ENCODE results near the gene ALMS1.
A peak's percentile ranks its signal among the peaks of the same experiment; 100 is the strongest.
"Not testable (repeated sequence)": the region's sequence is repeated elsewhere in the genome, so short reads cannot be mapped to it uniquely, and the experiment has no call there.

The ALMS1 gene, protein sequence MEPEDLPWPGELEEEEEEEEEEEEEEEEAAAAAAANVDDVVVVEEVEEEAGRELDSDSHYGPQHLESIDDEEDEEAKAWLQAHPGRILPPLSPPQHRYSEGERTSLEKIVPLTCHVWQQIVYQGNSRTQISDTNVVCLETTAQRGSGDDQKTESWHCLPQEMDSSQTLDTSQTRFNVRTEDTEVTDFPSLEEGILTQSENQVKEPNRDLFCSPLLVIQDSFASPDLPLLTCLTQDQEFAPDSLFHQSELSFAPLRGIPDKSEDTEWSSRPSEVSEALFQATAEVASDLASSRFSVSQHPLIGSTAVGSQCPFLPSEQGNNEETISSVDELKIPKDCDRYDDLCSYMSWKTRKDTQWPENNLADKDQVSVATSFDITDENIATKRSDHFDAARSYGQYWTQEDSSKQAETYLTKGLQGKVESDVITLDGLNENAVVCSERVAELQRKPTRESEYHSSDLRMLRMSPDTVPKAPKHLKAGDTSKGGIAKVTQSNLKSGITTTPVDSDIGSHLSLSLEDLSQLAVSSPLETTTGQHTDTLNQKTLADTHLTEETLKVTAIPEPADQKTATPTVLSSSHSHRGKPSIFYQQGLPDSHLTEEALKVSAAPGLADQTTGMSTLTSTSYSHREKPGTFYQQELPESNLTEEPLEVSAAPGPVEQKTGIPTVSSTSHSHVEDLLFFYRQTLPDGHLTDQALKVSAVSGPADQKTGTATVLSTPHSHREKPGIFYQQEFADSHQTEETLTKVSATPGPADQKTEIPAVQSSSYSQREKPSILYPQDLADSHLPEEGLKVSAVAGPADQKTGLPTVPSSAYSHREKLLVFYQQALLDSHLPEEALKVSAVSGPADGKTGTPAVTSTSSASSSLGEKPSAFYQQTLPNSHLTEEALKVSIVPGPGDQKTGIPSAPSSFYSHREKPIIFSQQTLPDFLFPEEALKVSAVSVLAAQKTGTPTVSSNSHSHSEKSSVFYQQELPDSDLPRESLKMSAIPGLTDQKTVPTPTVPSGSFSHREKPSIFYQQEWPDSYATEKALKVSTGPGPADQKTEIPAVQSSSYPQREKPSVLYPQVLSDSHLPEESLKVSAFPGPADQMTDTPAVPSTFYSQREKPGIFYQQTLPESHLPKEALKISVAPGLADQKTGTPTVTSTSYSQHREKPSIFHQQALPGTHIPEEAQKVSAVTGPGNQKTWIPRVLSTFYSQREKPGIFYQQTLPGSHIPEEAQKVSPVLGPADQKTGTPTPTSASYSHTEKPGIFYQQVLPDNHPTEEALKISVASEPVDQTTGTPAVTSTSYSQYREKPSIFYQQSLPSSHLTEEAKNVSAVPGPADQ (N-terminal part only)

DNA sequence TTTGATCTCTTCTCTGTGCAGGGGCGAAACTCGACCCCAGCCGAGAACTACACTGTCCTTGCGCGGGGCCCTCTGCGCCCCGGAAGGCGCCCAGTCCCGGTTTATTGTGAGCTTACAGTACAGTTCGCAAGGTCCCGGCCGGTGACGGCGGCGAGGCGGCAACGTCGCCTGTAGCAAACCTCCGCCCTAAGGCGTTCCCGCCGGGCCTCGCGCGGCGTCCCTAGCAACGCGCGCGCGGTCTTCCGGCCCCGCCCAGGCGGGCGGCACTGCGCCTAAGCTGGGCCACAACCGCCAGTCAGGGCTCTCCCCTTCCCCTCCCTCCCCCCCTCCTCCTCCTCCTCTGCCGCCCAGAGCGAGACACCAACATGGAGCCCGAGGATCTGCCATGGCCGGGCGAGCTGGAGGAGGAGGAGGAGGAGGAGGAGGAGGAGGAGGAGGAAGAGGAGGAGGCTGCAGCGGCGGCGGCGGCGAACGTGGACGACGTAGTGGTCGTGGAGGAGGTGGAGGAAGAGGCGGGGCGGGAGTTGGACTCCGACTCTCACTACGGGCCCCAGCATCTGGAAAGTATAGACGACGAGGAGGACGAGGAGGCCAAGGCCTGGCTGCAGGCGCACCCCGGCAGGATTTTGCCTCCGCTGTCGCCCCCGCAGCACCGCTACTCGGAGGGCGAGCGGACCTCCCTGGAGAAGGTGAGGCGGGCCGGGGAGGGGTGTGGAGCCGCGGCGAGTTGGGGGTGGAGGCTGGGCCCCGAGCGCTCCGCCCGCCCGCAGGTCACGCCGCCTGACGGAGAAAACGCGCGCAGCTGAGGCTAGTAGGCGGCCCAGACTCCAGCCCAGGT lies at the start of gene ALMS1:
ALMS1 (plus strand) TSS at position 333 of the 838 bp plus-strand sequence; CDS start at position 366, 33 bp downstream.
- no peaks in the 10 kb centered on the region for H3K36me3 Mint-ChIP-seq
- peak within 1 kb of the TSS; percentile 92 for H3K27ac Mint-ChIP-seq
- H3K27me3 Mint-ChIP-seq, result no peaks in the 10 kb centered on the region
- H3K9me3 Mint-ChIP-seq (ENCODE audit: low read depth), result no peaks in the 10 kb centered on the region
- peak within 1 kb of the TSS; percentile 94 for H3K4me3 Mint-ChIP-seq
- peaks cover 34% of the 10 kb centered on the region for H3K4me1 Mint-ChIP-seq (ENCODE audit: low read depth)

DNA sequence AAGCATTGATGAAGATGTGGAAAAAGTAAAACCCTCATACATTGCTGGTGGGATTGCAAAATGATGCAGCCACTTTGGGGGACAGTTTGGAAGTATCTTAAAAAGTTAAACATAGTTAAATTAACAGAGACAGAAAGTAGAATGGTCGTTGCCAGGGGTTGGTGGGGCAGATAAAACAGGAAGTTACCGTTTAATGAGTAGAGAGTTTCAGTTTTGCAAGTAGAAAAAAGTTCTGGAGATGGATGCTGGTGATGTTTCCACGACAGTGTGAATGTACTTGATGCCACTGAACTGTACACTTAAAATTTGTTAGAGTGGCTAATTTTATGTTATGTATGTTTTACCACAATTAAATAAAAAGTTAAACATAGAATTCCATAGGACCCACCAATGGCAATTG lies 47.8 kb upstream of the ALMS1 start:
- Mint-ChIP-seq H3K4me1 (ENCODE audit: low read depth) (no peaks in the 10 kb centered on the region), H3K36me3 (peaks cover 2% of the 10 kb centered on the region), H3K27me3 (no peaks in the 10 kb centered on the region), H3K27ac (no peak overlapping the region), H3K9me3 (ENCODE audit: low read depth) (peaks cover 10% of the 10 kb centered on the region), H3K4me3 (no peak overlapping the region)

DNA sequence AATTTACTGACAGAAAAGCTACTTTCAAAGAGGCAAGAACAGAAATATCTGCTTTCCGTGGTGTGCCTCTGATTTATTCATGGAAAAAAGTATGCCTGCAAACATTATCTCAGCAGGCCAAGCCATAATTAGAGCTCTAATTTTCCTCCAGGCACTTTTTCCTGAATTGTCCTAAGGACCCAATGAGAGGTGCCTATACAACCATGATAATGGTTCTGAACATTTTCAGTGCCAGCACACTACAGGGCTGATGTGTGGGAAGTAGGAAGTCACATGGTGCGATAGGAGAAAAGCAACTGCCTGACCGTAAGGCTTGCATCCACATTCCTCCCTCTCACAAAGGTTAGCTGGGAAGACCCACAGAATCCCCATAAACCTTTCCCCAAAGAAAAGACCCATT lies 46.4 kb upstream of the ALMS1 start:
- H3K27me3 Mint-ChIP-seq, result no peaks in the 10 kb centered on the region
- peaks cover 2% of the 10 kb centered on the region for H3K36me3 Mint-ChIP-seq
- peaks cover 5% of the 10 kb centered on the region for H3K9me3 Mint-ChIP-seq (ENCODE audit: low read depth)
- no peak overlapping the region for H3K27ac Mint-ChIP-seq
- no peaks in the 10 kb centered on the region for H3K4me1 Mint-ChIP-seq (ENCODE audit: low read depth)
- no peak overlapping the region for H3K4me3 Mint-ChIP-seq

DNA sequence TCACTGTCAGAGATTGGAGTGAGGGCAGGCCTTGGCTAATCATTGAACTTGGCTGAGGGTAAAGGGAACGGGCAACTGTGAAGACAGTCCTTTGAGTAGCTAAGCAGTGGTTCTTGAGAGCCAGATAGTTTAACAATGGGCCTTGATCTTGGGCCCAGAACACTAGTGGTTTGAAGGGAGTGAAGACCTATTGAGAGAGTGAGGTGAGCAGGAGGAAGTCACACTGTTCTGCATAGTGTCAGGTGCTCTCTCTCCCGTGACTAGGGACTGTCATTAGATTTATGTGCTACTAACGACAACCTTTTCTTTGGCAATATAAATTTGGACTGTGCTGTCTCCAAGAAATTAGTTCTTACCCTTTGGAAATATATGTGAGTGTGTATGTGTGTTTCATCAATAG lies 44.6 kb upstream of the ALMS1 start:
- no peak overlapping the region for H3K4me3 Mint-ChIP-seq
- no peaks in the 10 kb centered on the region for H3K9me3 Mint-ChIP-seq (ENCODE audit: low read depth)
- no peaks in the 10 kb centered on the region for H3K36me3 Mint-ChIP-seq
- H3K27me3 Mint-ChIP-seq, result no peaks in the 10 kb centered on the region
- H3K4me1 Mint-ChIP-seq (ENCODE audit: low read depth), result no peaks in the 10 kb centered on the region
- H3K27ac Mint-ChIP-seq, result no peak overlapping the region

DNA sequence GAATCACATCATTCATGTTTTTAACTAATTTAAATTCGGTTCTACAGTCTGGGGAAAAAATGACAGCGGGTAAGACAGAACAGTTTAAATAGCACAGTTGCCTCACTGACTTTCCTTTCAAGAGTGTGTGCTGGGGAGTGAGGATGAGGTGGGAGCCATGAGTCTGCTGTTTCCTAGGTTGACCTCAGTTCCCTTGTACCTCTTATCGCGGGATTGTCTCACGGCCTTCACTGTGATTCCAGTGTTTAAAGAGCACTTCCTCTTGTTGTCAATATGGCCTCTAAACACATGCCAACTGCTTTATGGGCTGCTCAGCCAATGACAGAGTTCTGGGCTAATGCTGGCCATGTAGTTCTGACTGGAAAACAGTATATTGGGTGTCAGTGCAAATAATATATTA lies 41.6 kb upstream of the ALMS1 start:
- Mint-ChIP-seq H3K4me1 (ENCODE audit: low read depth) (no peaks in the 10 kb centered on the region), H3K4me3 (no peak overlapping the region), H3K36me3 (no peaks in the 10 kb centered on the region), H3K27me3 (peaks cover 1% of the 10 kb centered on the region), H3K27ac (no peak overlapping the region), H3K9me3 (ENCODE audit: low read depth) (no peaks in the 10 kb centered on the region)

DNA sequence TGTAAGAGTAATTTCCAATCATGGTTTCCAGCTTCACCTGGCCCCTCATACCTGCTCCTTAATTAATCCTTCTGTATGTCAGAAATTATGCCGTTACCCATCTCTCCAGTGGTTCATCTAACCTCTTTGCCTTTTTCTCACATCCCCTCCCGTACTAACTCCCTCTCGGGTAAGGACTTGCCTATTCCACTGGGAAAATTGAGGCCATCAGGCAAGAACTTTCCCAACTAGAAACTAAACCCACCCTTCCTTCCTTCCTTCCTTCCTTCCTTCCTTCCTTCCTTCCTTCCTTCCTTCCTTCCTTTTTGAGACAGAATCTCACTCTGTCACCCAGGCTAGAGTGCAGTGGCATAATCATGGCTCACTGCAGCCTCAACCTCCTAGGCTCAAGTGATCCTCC lies 40.9 kb upstream of the ALMS1 start:
- not testable (repeated sequence) for H3K36me3 Mint-ChIP-seq; H3K9me3 Mint-ChIP-seq (ENCODE audit: low read depth); H3K27ac Mint-ChIP-seq; H3K4me1 Mint-ChIP-seq (ENCODE audit: low read depth); H3K4me3 Mint-ChIP-seq; H3K27me3 Mint-ChIP-seq

DNA sequence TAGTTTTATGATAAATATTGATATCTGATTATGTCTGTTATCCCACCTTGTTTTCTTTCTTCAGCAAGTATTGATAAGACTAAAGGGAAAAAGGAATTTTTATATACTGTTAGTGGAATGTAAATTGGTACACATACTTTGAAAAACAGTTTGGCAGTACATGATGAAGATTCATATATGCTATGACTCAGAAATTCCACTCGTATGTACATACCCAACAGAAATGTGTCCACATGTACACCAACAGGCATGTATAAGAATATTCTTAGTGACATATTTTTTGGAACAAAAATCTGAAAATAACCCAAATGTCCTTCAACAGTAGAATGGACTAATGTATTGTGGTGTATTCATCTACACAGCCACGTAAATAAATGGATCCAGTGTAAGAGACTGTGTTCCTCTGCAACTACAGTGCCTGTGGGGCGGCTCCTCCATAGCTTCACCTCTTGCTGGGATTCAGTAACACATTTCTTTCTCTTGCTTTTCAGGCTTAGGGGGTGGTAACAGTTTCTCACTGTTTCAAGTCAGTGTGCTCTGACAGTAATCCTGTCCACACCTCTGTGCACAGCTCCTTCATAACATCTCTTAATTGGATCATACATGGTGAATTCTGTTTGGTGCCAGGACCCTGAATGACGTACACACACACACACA lies 35.5 kb upstream of the ALMS1 start:
- Mint-ChIP-seq H3K9me3 (ENCODE audit: low read depth) (no peaks in the 10 kb centered on the region), H3K4me1 (ENCODE audit: low read depth) (no peaks in the 10 kb centered on the region), H3K4me3 (no peak overlapping the region), H3K27me3 (peaks cover 12% of the 10 kb centered on the region), H3K27ac (no peak overlapping the region), H3K36me3 (no peaks in the 10 kb centered on the region)

DNA sequence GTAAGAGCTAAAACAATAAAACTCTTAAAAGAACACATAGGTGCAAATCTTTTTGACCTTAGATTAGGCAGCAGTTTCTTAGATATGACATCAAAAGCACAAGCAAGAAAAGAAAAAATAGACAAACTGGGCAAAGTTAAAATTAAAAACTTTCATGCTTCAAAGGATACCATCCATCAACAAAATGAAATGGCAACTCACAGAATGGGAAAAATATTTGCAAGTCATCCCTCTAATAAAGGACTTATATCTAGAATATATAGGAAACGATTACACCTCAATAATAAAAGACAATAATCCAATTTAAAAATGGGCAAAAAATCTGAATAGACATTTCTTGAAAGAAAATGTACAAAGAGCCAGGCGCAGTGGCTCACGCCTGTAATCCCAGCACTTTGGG lies 29.5 kb upstream of the ALMS1 start:
- Mint-ChIP-seq H3K4me1 (ENCODE audit: low read depth) (no peaks in the 10 kb centered on the region), H3K9me3 (ENCODE audit: low read depth) (peaks cover 4% of the 10 kb centered on the region), H3K27ac (no peak overlapping the region), H3K27me3 (peaks cover 9% of the 10 kb centered on the region), H3K4me3 (no peak overlapping the region), H3K36me3 (no peaks in the 10 kb centered on the region)

DNA sequence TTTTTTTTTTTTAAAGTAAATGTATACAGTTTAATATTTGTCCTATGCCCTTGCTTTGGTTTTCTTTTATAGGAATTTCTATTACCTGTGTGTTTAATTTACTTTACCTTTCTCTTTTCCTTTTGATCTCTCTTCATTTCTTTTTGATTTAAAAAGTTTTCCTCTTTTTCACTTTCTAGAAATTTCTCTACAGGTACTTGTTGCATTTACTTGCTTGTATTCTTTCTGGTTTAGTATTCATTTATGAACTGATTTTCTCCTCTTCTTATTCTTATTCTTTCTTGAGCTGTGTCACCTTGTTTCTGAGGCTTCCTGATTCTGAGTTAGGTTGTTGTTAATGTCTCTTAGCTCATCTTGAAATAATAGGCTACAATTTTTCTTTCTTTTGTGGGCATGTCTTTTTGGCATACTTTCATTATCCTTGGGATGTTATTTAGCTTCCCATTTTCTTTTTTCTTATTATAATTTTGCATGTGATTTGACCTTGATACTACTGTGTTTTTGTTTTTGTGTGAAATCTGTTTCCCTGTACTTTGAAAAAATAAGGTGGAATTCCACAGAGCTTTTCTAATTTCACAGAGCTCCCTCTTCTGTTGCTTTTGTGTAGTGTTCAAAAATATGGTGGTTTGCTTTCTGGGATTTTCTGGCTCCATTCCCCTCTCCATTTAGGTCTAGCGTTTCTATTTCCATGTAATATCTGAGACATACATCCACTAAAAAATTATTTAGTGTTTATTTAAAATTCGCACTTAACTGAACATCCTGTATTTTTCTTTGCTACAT lies 25.5 kb upstream of the ALMS1 start:
- Mint-ChIP-seq H3K9me3 (ENCODE audit: low read depth) (peaks cover 4% of the 10 kb centered on the region), H3K36me3 (no peaks in the 10 kb centered on the region), H3K27ac (no peak overlapping the region), H3K4me3 (no peak overlapping the region), H3K4me1 (ENCODE audit: low read depth) (no peaks in the 10 kb centered on the region), H3K27me3 (peaks cover 5% of the 10 kb centered on the region)

DNA sequence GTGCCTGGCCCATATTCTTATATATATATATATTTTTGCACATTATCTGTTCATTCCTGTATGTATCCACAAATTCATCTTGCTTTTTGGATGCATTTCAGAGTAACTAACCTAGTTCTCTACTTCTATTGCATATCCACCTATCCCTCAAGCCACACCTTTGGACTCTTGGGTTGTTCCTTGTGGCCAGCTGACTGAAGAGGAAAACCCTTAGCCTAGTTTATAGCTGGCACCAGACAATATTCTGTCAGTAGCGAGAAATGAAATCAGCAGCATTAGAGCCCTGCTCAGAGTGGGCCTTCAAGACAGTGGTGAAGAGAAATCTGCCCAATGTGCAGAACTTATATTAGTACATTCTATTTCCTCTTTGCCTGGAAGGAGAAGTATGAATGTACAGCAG lies 19.6 kb upstream of the ALMS1 start:
- H3K9me3 Mint-ChIP-seq (ENCODE audit: low read depth), result no peaks in the 10 kb centered on the region
- peaks cover 6% of the 10 kb centered on the region for H3K27me3 Mint-ChIP-seq
- no peak overlapping the region for H3K4me3 Mint-ChIP-seq
- H3K4me1 Mint-ChIP-seq (ENCODE audit: low read depth), result no peaks in the 10 kb centered on the region
- peaks cover 4% of the 10 kb centered on the region for H3K36me3 Mint-ChIP-seq
- H3K27ac Mint-ChIP-seq, result no peak overlapping the region

DNA sequence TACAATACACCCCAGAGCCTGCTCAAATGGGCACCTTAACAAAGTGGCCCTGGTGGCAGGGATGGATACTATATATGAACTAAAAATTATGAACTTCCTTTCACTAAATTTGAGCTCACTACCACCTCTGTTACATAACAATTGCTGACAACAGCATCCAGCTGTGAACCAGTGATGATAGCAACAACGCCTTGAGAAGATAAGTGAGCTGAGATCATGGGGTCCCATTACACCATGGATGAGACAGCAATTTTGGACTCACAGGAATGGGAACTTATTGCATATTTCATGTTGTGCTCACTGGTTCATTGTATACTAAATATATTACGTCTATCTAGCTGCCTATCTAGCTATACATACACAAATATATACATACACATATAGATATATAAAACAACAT lies 16.9 kb upstream of the ALMS1 start:
- H3K27me3 Mint-ChIP-seq, result peaks cover 3% of the 10 kb centered on the region

DNA sequence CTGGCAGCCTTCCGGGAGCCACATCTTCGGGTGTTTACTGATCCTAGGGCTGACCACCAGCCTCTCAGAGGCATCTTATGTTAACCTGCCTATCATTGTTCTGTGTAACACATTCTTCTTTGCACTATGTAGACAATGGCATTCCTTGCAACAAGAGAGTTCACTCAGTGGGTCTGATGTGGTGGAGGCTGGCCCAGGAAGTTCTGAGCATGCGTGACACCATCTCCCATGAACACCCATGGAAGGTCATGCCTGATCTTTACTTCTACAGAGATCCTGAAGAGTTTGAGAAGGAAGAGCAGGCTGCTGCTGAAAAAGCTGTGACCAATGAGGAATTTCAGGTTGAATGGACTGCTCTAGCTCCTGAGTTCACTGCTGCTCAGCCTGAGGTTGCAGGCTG lies 15.3 kb upstream of the ALMS1 start:
- no peaks in the 10 kb centered on the region for H3K4me1 Mint-ChIP-seq (ENCODE audit: low read depth)
- no peak overlapping the region for H3K27ac Mint-ChIP-seq
- no peak overlapping the region for H3K4me3 Mint-ChIP-seq
- no peaks in the 10 kb centered on the region for H3K9me3 Mint-ChIP-seq (ENCODE audit: low read depth)
- peaks cover 4% of the 10 kb centered on the region for H3K36me3 Mint-ChIP-seq
- H3K27me3 Mint-ChIP-seq, result peaks cover 3% of the 10 kb centered on the region

More for the DNA sequence above, 16.9 kb upstream of the ALMS1 start:
- H3K36me3 Mint-ChIP-seq, result peaks cover 4% of the 10 kb centered on the region
- no peaks in the 10 kb centered on the region for H3K9me3 Mint-ChIP-seq (ENCODE audit: low read depth)
- H3K4me3 Mint-ChIP-seq, result no peak overlapping the region
- no peaks in the 10 kb centered on the region for H3K4me1 Mint-ChIP-seq (ENCODE audit: low read depth)
- no peak overlapping the region for H3K27ac Mint-ChIP-seq

DNA sequence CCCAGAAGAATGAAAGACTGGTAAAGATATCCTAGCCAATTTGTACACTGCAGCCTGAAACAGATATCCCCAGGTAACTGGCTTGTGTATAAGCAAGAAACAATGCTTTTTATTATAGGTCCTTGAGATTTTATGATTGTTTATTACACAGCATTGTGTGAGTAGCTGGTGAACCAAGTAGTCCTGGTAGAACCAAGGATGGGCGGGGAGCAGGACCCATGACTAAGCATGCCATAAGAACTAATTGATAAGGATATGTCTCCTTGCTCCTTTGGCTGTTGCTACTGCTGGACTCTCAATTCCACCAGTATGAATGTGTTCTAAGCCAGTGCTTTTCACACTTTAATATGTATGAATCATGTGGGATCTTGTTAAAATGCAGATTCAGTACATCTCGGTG lies 12.3 kb upstream of the ALMS1 start:
- Mint-ChIP-seq H3K27me3 (peaks cover 10% of the 10 kb centered on the region), H3K36me3 (peaks cover 4% of the 10 kb centered on the region), H3K4me3 (no peak overlapping the region), H3K4me1 (ENCODE audit: low read depth) (no peaks in the 10 kb centered on the region), H3K27ac (no peak overlapping the region), H3K9me3 (ENCODE audit: low read depth) (peaks cover 4% of the 10 kb centered on the region)
